GM23338 (cell line): ENCODE results near the gene CNTNAP5. TPM values are rescaled to one million over a fixed set of nuclear protein-coding genes. Genes with fewer than 3 reads are reported as not detected.

ENCODE experiments used
- ATAC-seq: fragments of 200-7000 bp; cut with Tn5 transposase; 3 replicates; pipeline ENCODE4 v1.9.1; 2020
- DNase-seq: peaks from one replicate; pipeline ENCODE4 v3.0.0-alpha.2; 2015; ENCODE audit warnings: low spot score
- H2AFZ ChIP-seq: fragments of 200-600 bp; sonication (generic); 2 replicates; pipeline ENCODE4 v1.8.0; 2016; ENCODE audit warnings: antibody characterized with exemption, mild to moderate bottlenecking, moderate library complexity
- H3F3A ChIP-seq: fragments of 200-600 bp; sonication (generic); replicated peaks from 2 replicates; pipeline ENCODE4 v1.8.0; 2017; ENCODE audit warnings: antibody characterized with exemption, mixed run types, low read depth
- H3K27ac ChIP-seq: fragments of 200-600 bp; sonication (generic); 2 replicates; pipeline ENCODE4 v1.6.1; 2016; ENCODE audit warnings: low read depth
- H3K27me3 ChIP-seq: fragments of 200-600 bp; sonication (generic); 2 replicates; pipeline ENCODE4 v1.8.0; 2016; ENCODE audit warnings: mild to moderate bottlenecking, mixed run types, moderate library complexity; ENCODE audit not compliant: insufficient read depth
- H3K36me3 ChIP-seq: fragments of 200-600 bp; sonication (generic); 2 replicates; pipeline ENCODE4 v1.8.0; 2016; ENCODE audit warnings: mild to moderate bottlenecking; ENCODE audit not compliant: insufficient read depth
- H3K4me1 ChIP-seq: fragments of 200-600 bp; sonication (generic); 2 replicates; pipeline ENCODE4 v1.8.0; 2016; ENCODE audit warnings: mild to moderate bottlenecking, moderate library complexity; ENCODE audit not compliant: insufficient read depth
- H3K4me2 ChIP-seq: fragments of 200-600 bp; sonication (generic); 2 replicates; pipeline ENCODE4 v1.7.1; 2017; ENCODE audit warnings: mixed run types
- H3K4me3 ChIP-seq: fragments of 200-600 bp; sonication (generic); 2 replicates; pipeline ENCODE4 v1.6.1; 2016; ENCODE audit warnings: mixed run types
- H3K79me2 ChIP-seq: fragments of 200-600 bp; sonication (generic); replicated peaks from 2 replicates; pipeline ENCODE4 v1.8.0; 2017; ENCODE audit warnings: mild to moderate bottlenecking; ENCODE audit not compliant: insufficient read depth
- H3K9me2 ChIP-seq: fragments of 200-600 bp; sonication (generic); 2 replicates; pipeline ENCODE4 v1.8.0; 2017; ENCODE audit not compliant: insufficient read depth
- H4K20me1 ChIP-seq: fragments of 200-600 bp; sonication (generic); replicated peaks from 2 replicates; pipeline ENCODE4 v1.8.0; 2017; ENCODE audit warnings: mild to moderate bottlenecking; ENCODE audit not compliant: insufficient read depth
- H3K27ac Mint-ChIP-seq: 2 replicates; pipeline ENCODE4 v1.8.0; 2020; ENCODE audit warnings: inconsistent platforms, mild to moderate bottlenecking, moderate library complexity, mixed read lengths
- H3K27me3 Mint-ChIP-seq: 3 replicates; pipeline ENCODE4 v1.8.0; 2022; ENCODE audit warnings: low read depth, mild to moderate bottlenecking, moderate library complexity, mixed read lengths, inconsistent platforms; ENCODE audit not compliant: insufficient read depth, poor library complexity
- H3K36me3 Mint-ChIP-seq: 3 replicates; pipeline ENCODE4 v1.8.0; 2021; ENCODE audit warnings: low read depth, mild to moderate bottlenecking, inconsistent platforms, moderate library complexity, mixed read lengths
- H3K4me1 Mint-ChIP-seq: 3 replicates; pipeline ENCODE4 v1.8.0; 2020; ENCODE audit warnings: mild to moderate bottlenecking, inconsistent platforms, mixed read lengths
- H3K4me3 Mint-ChIP-seq: 3 replicates; pipeline ENCODE4 v1.8.0; 2021; ENCODE audit warnings: moderate library complexity, mild to moderate bottlenecking, inconsistent platforms, mixed read lengths
- H3K9me3 Mint-ChIP-seq: 3 replicates; pipeline ENCODE4 v1.8.0; 2020; ENCODE audit warnings: moderate library complexity, mild to moderate bottlenecking, inconsistent platforms, mixed read lengths
- CREB1 ChIP-seq: fragments of 250-450 bp; sonication (Bioruptor Pico); IDR thresholded peaks from 2 replicates; pipeline ENCODE4 v1.5.0; 2020; ENCODE audit warnings: low read depth, mild to moderate bottlenecking, moderate library complexity
- CTCF ChIP-seq, 2 experiments: fragments of 200-600 bp in 1 of 2; sonication (generic) in 1 of 2; conservative IDR thresholded peaks; 2 replicates each; pipeline versions ENCODE4 v1.5.1 to v1.6.1; 2016 to 2017; ENCODE audit warnings: antibody characterized with exemption in 2 of 2, low read depth in 2 of 2, mild to moderate bottlenecking in 2 of 2, moderate library complexity in 1 of 2
- EZH2 ChIP-seq: fragments of 200-600 bp; sonication (generic); IDR thresholded peaks from one replicate; pipeline ENCODE4 v1.8.0; 2017; ENCODE audit warnings: antibody characterized with exemption, mild to moderate bottlenecking, low read depth; ENCODE audit not compliant: unreplicated experiment
- JUNB ChIP-seq: IDR thresholded peaks from one replicate; pipeline ENCODE4 v1.6.1; 2016; ENCODE audit warnings: antibody characterized with exemption; ENCODE audit not compliant: unreplicated experiment
- NANOG ChIP-seq: IDR thresholded peaks from 2 replicates; pipeline ENCODE4 v1.6.1; 2016; ENCODE audit warnings: antibody characterized with exemption, borderline replicate concordance
- POLR2AphosphoS5 ChIP-seq: IDR thresholded peaks from 2 replicates; pipeline ENCODE4 v1.6.1; 2016; ENCODE audit warnings: antibody characterized with exemption, low read depth
- REST ChIP-seq: IDR thresholded peaks from one replicate; pipeline ENCODE4 v1.6.1; 2018; ENCODE audit warnings: antibody characterized with exemption; ENCODE audit not compliant: unreplicated experiment
- STAT1 ChIP-seq: IDR thresholded peaks from one replicate; pipeline ENCODE4 v1.6.1; 2016; ENCODE audit warnings: antibody characterized with exemption; ENCODE audit not compliant: unreplicated experiment
- ZNF114 ChIP-seq: fragments of 250-450 bp; sonication (Bioruptor Pico); IDR thresholded peaks from 2 replicates; pipeline ENCODE4 v1.5.0; 2020; ENCODE audit warnings: mild to moderate bottlenecking, moderate library complexity
- ZNF331 ChIP-seq: fragments of 250-450 bp; sonication (Bioruptor Pico); IDR thresholded peaks from 2 replicates; pipeline ENCODE4 v1.5.0; 2020; ENCODE audit warnings: low read depth, mild to moderate bottlenecking, moderate library complexity
- ZNF462 ChIP-seq: fragments of 250-450 bp; sonication (Bioruptor Pico); IDR thresholded peaks from 2 replicates; pipeline ENCODE4 v1.5.0; 2020; ENCODE audit warnings: mild to moderate bottlenecking, moderate library complexity
- polyA plus RNA-seq: library from polyadenylated mRNA; unstranded; fragments of >200 nt; fragmentation: Nextera tagmentation; extraction: Ambion mirVana; gene quantifications from 2 replicates; pipeline ENCODE4 v1.2.1, GENCODE V29; 2016
- total RNA-seq: library from RNA; depleted of rRNA; stranded (reverse); fragments of >200 nt; shearing (Covaris generic); gene quantifications from 2 replicates; pipeline ENCODE4 v1.2.3, GENCODE V29; 2014
- TF ChIP-seq, protein P1 (sequence below): IDR thresholded peaks from 2 replicates; pipeline ENCODE4 v1.6.1; 2016; ENCODE audit warnings: antibody characterized with exemption

CNTNAP5 gene
- total and polyA plus RNA-seq, 2 experiments from 2014 or later, result 0.49 to 0.50 TPM

DNA sequence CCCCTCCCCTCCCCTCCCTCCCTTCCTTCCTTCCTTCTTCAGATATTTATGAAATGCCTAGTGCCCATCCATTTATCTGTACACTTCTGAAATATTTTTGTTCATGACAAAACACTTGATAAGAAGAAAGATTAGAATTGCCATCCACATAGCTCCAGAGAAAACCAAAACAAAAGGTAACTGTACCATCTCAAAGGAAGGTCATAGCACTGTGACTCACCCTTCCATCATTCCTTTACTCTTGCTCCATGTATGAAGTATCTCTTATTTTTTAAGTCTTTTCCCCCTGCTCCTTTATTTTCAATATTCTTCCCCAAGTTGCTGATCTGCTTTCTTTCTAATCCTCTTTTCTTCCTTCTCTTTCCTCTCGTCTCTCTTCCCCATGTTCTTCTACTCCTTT is 9.9 kb downstream of the CNTNAP5 start:
- Mint-ChIP-seq H3K27me3 (no peaks in the 10 kb centered on the region), H3K4me3 (no peak overlapping the region), H3K4me1 (peaks cover 9% of the 10 kb centered on the region), H3K27ac (no peak overlapping the region), H3K36me3 (no peaks in the 10 kb centered on the region), H3K9me3 (no peaks in the 10 kb centered on the region)
- Histone ChIP-seq H3K79me2 (no peaks in the 10 kb centered on the region), H4K20me1 (no peaks in the 10 kb centered on the region), H3K9me2 (no peaks in the 10 kb centered on the region; the same call in 1 of the 2 replicates), H3F3A (no peaks in the 10 kb centered on the region), H2AFZ (no peak overlapping the region), H3K36me3 (no peaks in the 10 kb centered on the region), H3K4me1 (peaks cover 18% of the 10 kb centered on the region), H3K4me3 (no peak overlapping the region), H3K4me2 (no peak overlapping the region), H3K27me3 (no peaks in the 10 kb centered on the region), H3K27ac (no peak overlapping the region)
- ATAC-seq (no peak), DNase-seq (no peak)
- TF ChIP-seq ZNF331 (CRISPR knock-in tag), result no peak
- no peak for TF ChIP-seq CTCF (conservative IDR thresholded peaks at IDR 0.05; ENCODE audit: low read depth in 2 of 2)
- no peak for TF ChIP-seq ZNF462 (CRISPR knock-in tag)
- TF ChIP-seq STAT1, result no peak
- TF ChIP-seq NANOG, result no peak
- TF ChIP-seq REST, result no peak
- TF ChIP-seq POLR2AphosphoS5, result no peak
- TF ChIP-seq, protein P1, sequence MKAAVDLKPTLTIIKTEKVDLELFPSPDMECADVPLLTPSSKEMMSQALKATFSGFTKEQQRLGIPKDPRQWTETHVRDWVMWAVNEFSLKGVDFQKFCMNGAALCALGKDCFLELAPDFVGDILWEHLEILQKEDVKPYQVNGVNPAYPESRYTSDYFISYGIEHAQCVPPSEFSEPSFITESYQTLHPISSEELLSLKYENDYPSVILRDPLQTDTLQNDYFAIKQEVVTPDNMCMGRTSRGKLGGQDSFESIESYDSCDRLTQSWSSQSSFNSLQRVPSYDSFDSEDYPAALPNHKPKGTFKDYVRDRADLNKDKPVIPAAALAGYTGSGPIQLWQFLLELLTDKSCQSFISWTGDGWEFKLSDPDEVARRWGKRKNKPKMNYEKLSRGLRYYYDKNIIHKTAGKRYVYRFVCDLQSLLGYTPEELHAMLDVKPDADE, result no peak
- TF ChIP-seq EZH2, result no peak
- no peak for TF ChIP-seq JUNB
- TF ChIP-seq ZNF114 (CRISPR knock-in tag), result no peak
- TF ChIP-seq CREB1 (CRISPR knock-in tag), result no peak
